ENCODE measurements around the gene LCNL1. TPM values are rescaled to one million over a fixed set of nuclear protein-coding genes. Genes with fewer than 3 reads are reported as not detected.
A peak's percentile ranks its signal among the peaks of the same experiment; 100 is the strongest.

Gene LCNL1
- total RNA-seq, 4 donors from 2014 or later, result 0.19 TPM; not detected in 3

DNA sequence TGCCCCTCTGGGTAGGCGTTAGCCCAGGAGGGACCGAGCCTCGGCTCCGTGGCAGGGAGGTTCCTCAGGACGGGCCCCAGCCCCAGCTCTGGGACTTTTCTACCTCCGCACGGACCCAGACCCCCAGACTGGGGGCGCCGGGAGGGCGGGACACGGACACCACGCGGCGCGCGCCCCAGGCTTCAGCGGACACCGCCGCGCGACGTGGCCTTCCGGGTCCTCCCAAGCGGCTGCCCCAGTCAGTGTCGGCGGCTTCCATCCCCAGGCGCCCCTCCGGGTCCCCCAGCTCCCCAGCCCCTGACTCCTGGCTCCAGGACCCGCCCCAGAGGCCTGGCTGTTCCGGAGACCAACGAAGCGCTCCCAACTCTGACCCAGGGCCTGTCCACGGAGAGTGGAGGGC lies 3.1 kb downstream of the LCNL1 start:
- intact Hi-C loops (cut with DNase I), result no loop called here
- H3K4me1 ChIP-seq, result peaks cover 0 to 20% (median 0%) of the 10 kb centered on the region in 3 donors
- H3K27me3 ChIP-seq, result peaks cover 3 to 63% (median 17%) of the 10 kb centered on the region in 4 donors
- no peaks in the 10 kb centered on the region for H3K36me3 ChIP-seq
- WGBS, 2 donors, result 29 to 46% methylated on average over 2 to 8 of the region's 33 CpGs
- TF ChIP-seq CTCF (IDR thresholded peaks at IDR 0.05), result no peak
- no peak for TF ChIP-seq POLR2A (IDR thresholded peaks at IDR 0.05)
- H3K4me3 ChIP-seq, result no peak overlapping the region
- DNase-seq, result no peak
- peaks cover 0 to 3% (median 0%) of the 10 kb centered on the region in 3 donors for H3K9me3 ChIP-seq
- H3K27ac ChIP-seq, result no peak overlapping the region

DNA sequence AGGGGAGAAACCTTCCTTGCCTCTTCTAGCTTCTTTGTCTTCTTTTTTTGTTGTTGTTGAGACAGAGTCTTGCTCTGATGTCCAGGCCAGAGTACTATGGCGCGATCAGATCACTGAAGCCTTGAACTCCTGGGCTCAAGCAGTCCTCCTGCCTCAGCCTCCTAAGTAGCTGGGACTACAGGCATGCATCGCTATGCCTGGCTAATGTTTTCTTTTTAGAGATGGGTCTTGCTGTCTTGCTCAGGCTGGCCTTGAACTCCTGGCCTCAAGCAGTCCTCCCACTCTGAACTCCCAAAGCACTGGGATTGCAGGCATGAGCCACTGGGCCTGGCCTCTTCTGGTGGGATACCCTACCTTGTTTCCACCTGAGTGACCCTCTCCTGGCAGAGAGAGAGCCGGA lies 6.1 kb downstream of the LCNL1 start:
- Histone ChIP-seq H3K9me3 (peaks cover 0 to 4% (median 0%) of the 10 kb centered on the region in 3 donors), H3K27ac (no peak overlapping the region), H3K4me1 (peaks cover 13 to 44% (median 14%) of the 10 kb centered on the region in 3 donors), H3K4me3 (no peak overlapping the region), H3K27me3 (peaks cover 3 to 45% (median 17%) of the 10 kb centered on the region in 4 donors), H3K36me3 (peaks cover 0 to 7% (median 0%) of the 10 kb centered on the region in 3 donors)
- DNase-seq, result no peak
- intact Hi-C loops (cut with DNase I), result no loop called here
- no peak for TF ChIP-seq POLR2A (IDR thresholded peaks at IDR 0.05)
- no peak for TF ChIP-seq CTCF (IDR thresholded peaks at IDR 0.05)
- 93 to 97% methylated on average over 3 to 4 of the region's 4 CpGs for WGBS, 2 donors

DNA sequence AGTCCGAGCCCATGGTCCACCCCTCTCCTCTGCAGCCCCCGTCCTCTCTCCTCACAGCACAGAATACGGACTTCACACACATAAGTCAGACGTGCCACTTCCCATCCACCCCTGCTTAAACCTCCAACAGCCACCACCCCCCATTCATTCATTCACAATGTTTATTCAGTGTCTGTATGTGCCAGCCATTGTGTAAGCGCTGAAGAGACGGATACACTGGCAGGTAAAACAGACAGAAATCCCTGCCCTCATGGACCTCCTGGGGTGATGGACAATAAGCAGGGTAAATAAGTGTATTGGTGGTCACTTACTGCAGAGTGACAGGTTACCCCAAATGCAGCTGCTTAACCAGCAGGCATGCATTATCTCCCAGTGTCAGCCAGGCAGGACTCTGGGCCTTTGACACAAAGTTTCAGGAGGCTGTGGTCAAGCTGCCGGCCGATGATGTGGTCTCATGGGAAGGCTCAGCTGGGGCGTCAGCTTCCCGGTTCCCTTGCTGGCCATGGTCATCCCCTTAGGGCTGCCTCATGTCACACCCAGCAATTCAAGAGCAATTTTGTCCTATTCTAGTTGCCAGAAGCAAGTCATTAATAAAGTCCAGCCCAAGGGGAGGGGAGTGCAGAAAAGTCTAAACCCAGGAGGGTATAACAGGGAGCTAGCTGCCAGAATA lies 7.6 kb downstream of the LCNL1 start:
- H3K27ac ChIP-seq, result no peak overlapping the region
- H3K4me3 ChIP-seq, result no peak overlapping the region
- TF ChIP-seq POLR2A (IDR thresholded peaks at IDR 0.05) (no peak), CTCF (IDR thresholded peaks at IDR 0.05) (no peak)
- peaks cover 3 to 37% (median 7%) of the 10 kb centered on the region in 4 donors for H3K27me3 ChIP-seq
- DNase-seq, result no peak
- intact Hi-C loops (cut with DNase I), result no loop called here
- peaks cover 0 to 16% (median 0%) of the 10 kb centered on the region in 3 donors for H3K36me3 ChIP-seq
- H3K9me3 ChIP-seq, result peaks cover 0 to 4% (median 0%) of the 10 kb centered on the region in 3 donors
- H3K4me1 ChIP-seq, result peaks cover 27 to 49% (median 28%) of the 10 kb centered on the region in 3 donors
- 48 to 59% methylated on average over 8 to 10 of the region's 10 CpGs for WGBS, 2 donors

DNA sequence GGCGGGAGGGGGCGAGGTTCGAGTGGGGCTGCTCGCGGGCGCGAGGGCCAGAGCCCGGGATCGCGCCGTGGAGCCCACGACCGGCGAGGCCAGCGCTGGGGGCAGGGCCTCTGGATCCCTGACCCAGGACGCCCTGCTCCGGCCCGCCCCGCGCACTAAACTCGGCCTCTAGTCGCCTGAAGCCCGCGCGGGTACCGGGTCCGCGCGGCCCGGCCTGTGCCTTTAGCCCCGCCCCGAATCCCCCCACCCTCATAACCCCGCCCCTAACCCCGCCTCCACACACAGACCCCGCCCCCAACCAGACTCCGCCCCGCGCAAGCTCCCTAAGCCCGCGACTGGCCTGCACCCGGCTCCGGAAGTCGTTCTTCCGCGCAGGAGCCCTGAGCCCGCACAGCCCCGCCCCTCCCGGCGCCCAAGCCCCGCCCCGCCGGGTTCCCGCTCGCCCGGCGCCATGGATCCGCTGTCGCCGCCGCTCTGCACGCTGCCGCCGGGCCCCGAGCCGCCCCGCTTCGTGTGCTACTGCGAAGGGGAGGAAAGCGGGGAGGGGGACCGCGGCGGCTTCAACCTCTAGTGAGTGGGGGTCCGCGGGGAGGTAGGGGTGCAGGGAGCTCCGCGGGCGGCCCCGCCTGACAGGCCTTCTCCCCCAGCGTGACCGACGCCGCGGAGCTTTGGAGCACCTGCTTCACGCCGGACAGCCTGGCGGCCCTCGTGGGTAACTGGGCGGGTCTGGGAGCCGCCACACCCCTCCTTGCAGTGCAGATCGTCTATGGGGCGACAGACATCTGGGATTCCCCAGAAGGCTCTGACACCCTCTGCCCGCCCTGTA lies 9.4 kb downstream of the LCNL1 start, which contains the start of gene PAXX:
TSS of gene PAXX (plus strand) at position 430 of the 826 bp plus-strand sequence. CDS start at position 452, 22 bp downstream.
- H3K27ac ChIP-seq, result peak within 1 kb of the TSS; percentile 77 to 97 (median 88)
- DNase-seq, result peak; percentile 60
- H3K9me3 ChIP-seq, result peaks cover 0 to 4% (median 0%) of the 10 kb centered on the region in 3 donors
- H3K4me1 ChIP-seq, result peaks cover 45 to 63% (median 46%) of the 10 kb centered on the region in 3 donors
- TF ChIP-seq CTCF (IDR thresholded peaks at IDR 0.05) (peak in 2 of 6 experiments; percentile 7 to 14), POLR2A (IDR thresholded peaks at IDR 0.05) (peak in 2 of 4 donors; percentile 9 to 48)
- peaks cover 0 to 35% (median 0%) of the 10 kb centered on the region in 4 donors for H3K27me3 ChIP-seq
- no CpG with 5 or more reads among the region's 92 CpGs for WGBS, 2 donors
- H3K4me3 ChIP-seq, result peak within 1 kb of the TSS; percentile 64 to 94 (median 73)
- intact Hi-C loops (cut with DNase I), result no loop called here
- peaks cover 0 to 16% (median 0%) of the 10 kb centered on the region in 3 donors for H3K36me3 ChIP-seq
